Activated T-cell treated with anti-CD3 and anti-CD28 coated beads, Interleukin-2, amount 50 U/mL, for 24 hours (primary cell): ENCODE data around the gene KIF18A.

Experiments used
- DNase-seq: peaks from one replicate; pipeline ENCODE4 v3.0.0-alpha.2; 2020
- H3K27ac Mint-ChIP-seq: 2 replicates; pipeline ENCODE4 v1.8.0; 2020; ENCODE audit warnings: mild to moderate bottlenecking, mixed read lengths
- H3K27me3 Mint-ChIP-seq: 2 replicates; pipeline ENCODE4 v1.8.0; 2020; ENCODE audit warnings: mixed read lengths
- H3K36me3 Mint-ChIP-seq: 2 replicates; pipeline ENCODE4 v1.8.0; 2020; ENCODE audit warnings: low read depth, mixed read lengths
- H3K4me1 Mint-ChIP-seq: 2 replicates; pipeline ENCODE4 v1.8.0; 2020; ENCODE audit warnings: low read depth, mixed read lengths
- H3K4me3 Mint-ChIP-seq: 2 replicates; pipeline ENCODE4 v1.8.0; 2020; ENCODE audit warnings: mild to moderate bottlenecking, moderate library complexity, mixed read lengths
- H3K9me3 Mint-ChIP-seq: 2 replicates; pipeline ENCODE4 v1.8.0; 2020; ENCODE audit warnings: mixed read lengths

The KIF18A gene

DNA sequence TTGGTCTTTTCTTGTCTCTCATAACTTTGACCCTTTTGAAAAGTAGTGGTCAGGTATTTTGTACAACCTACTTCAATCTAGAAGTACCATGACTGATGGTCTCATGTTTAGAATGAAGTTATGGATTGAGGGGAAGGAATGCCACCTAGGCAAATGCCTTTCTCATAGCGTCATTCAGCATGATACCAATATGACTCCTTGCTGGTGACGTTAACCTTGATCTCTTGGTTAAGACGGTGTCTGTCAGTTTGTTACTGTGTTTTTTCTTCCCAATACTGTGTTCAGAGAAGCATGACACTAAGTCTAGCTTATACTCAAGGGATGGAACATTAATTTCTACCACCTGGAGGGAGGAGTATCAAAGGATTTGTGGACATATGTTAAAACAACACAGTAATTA lies 130.9 kb downstream of the KIF18A start:
- no peak overlapping the region for H3K27ac Mint-ChIP-seq
- H3K36me3 Mint-ChIP-seq: no peaks in the 10 kb centered on the region
- H3K27me3 Mint-ChIP-seq: no peaks in the 10 kb centered on the region
- no peak for DNase-seq
- no peak overlapping the region for H3K4me3 Mint-ChIP-seq
- H3K9me3 Mint-ChIP-seq: no peaks in the 10 kb centered on the region
- no peaks in the 10 kb centered on the region for H3K4me1 Mint-ChIP-seq

GRCh38 chr11:27976262-27976661 lies 131.7 kb downstream of the KIF18A start:
- H3K4me3 Mint-ChIP-seq: no peak overlapping the region
- no peaks in the 10 kb centered on the region for H3K4me1 Mint-ChIP-seq
- no peak for DNase-seq
- no peaks in the 10 kb centered on the region for H3K9me3 Mint-ChIP-seq
- H3K27me3 Mint-ChIP-seq: no peaks in the 10 kb centered on the region
- no peaks in the 10 kb centered on the region for H3K36me3 Mint-ChIP-seq
- H3K27ac Mint-ChIP-seq: no peak overlapping the region

- Mint-ChIP-seq H3K9me3 (no peaks in the 10 kb centered on the region), H3K4me1 (no peaks in the 10 kb centered on the region), H3K4me3 (no peak overlapping the region), H3K27ac (no peak overlapping the region), H3K27me3 (no peaks in the 10 kb centered on the region), H3K36me3 (no peaks in the 10 kb centered on the region)
- no peak for DNase-seq
These were observed 134.0 kb downstream of the KIF18A start for GRCh38 chr11:27973851-27974536.

DNA sequence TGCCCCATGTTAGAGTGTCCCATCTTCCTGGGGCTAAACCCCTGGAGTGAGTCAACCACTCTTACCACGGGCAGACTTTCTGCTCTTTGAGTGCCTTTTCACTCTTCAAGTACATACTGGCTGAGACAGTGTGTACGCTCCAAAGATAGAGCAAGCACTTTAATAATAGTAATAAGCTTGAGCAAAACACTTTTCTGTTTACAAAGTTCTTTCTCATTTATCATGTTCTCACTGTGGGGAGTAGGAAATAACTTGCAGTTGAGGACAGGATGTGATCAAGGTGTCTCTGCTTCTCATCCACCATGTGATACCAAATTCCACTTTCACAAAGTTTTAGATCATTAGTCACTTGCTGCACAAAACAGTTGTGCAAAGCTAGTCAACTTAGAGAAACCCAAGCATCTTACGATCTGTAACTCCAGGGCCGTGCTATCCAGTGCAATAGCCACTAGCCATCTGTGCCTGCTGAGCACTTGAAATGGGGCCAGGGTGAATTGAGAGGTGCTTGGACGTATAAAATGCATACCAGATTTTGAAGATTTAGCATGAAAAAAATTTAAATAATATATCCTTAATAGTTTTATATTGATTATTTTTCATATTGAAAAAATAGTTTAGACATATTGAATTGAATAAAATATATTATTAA lies 135.3 kb downstream of the KIF18A start:
- Mint-ChIP-seq H3K4me1 (no peaks in the 10 kb centered on the region), H3K27me3 (no peaks in the 10 kb centered on the region), H3K36me3 (no peaks in the 10 kb centered on the region), H3K9me3 (no peaks in the 10 kb centered on the region), H3K27ac (no peak overlapping the region), H3K4me3 (no peak overlapping the region)
- DNase-seq: no peak

DNA sequence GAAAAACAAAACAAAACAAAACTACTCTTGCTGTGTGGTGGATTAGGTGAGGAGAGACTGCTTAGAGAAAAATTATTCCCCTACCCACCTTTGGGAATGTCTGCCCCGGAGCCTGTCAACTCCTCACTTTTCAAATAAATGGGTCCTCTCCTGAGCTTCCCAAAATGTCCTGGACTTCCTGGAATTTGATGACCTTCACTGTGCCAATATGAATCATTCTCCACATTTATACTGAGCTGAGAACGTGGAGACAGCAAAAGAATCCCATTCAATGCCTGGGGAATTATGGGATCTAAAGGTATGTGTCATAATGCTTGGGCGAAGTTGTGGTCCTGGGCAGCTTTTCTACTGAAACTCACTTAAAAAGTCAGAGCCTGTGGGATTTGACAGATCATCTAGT lies 136.8 kb downstream of the KIF18A start:
- peaks cover 4% of the 10 kb centered on the region for H3K27me3 Mint-ChIP-seq
- no peaks in the 10 kb centered on the region for H3K4me1 Mint-ChIP-seq
- H3K27ac Mint-ChIP-seq: no peak overlapping the region
- H3K4me3 Mint-ChIP-seq: no peak overlapping the region
- no peak for DNase-seq
- H3K36me3 Mint-ChIP-seq: no peaks in the 10 kb centered on the region
- H3K9me3 Mint-ChIP-seq: no peaks in the 10 kb centered on the region
